Heart left ventricle (tissue), 16 donors: ENCODE measurements around the gene PPP1R9B. TPM values are rescaled to one million over a fixed set of nuclear protein-coding genes. Genes with fewer than 3 reads are reported as not detected.

Experiments
- ATAC-seq, 4 donors: fragments of 200-7000 bp; cut with Tn5 transposase; one replicate each; pipeline ENCODE4 v1.9.1; 2020 to 2022; ENCODE audit warnings: moderate library complexity in 4 of 4, mild to moderate bottlenecking in 3 of 4, moderate number of reproducible peaks in 1 of 4
- DNase-seq, 5 donors: peaks; one replicate each; pipeline ENCODE4 v3.0.0-alpha.2; 2020
- H3K27ac ChIP-seq, 12 donors: fragments of 200-600 bp; sonication (generic) in 4 of 12; one replicate each; pipeline versions ENCODE4 v1.5.0 to v1.8.0; 2016 to 2022; ENCODE audit warnings: mild to moderate bottlenecking in 2 of 12
- H3K27me3 ChIP-seq, 9 donors: fragments of 200-600 bp; sonication (generic) in 2 of 9; one replicate each; pipeline versions ENCODE4 v1.5.1 to v1.8.0; 2016 to 2022; ENCODE audit warnings: mild to moderate bottlenecking in 3 of 9
- H3K36me3 ChIP-seq, 9 donors: fragments of 200-600 bp; sonication (generic) in 2 of 9; one replicate each; pipeline versions ENCODE4 v1.5.0 to v1.8.0; 2018 to 2022; ENCODE audit warnings: mild to moderate bottlenecking in 2 of 9
- H3K4me1 ChIP-seq, 12 donors: fragments of 200-600 bp; sonication (generic) in 4 of 12; one replicate each; pipeline versions ENCODE4 v1.5.0 to v1.8.0; 2016 to 2022; ENCODE audit warnings: mild to moderate bottlenecking in 3 of 12
- H3K4me3 ChIP-seq, 12 donors: fragments of 200-600 bp; sonication (generic) in 4 of 12; one replicate each; pipeline versions ENCODE4 v1.5.0 to v1.8.0; 2017 to 2022; ENCODE audit warnings: mild to moderate bottlenecking in 9 of 12, moderate library complexity in 4 of 12
- H3K9me3 ChIP-seq, 12 donors: fragments of 200-600 bp; sonication (generic) in 4 of 12; one replicate each; pipeline versions ENCODE4 v1.5.0 to v1.8.0; 2016 to 2022; ENCODE audit warnings: mild to moderate bottlenecking in 1 of 12
- CTCF ChIP-seq, 12 donors: fragments of 200-600 bp; sonication (generic) in 4 of 12; IDR thresholded peaks; one replicate each; pipeline versions ENCODE4 v1.5.0 to v1.8.0; 2018 to 2022; ENCODE audit warnings: antibody characterized with exemption in 12 of 12, mild to moderate bottlenecking in 5 of 12
- POLR2A ChIP-seq, 2 donors: fragments of 450-650 bp; IDR thresholded peaks; one replicate each; pipeline ENCODE4 v1.6.1; 2017; ENCODE audit warnings: antibody characterized with exemption in 2 of 2, mild to moderate bottlenecking in 2 of 2, moderate library complexity in 2 of 2
- WGBS, 4 donors: extraction: QIAGEN DNeasy Blood & Tissue Kit in 2 of 4; methylation state at CpG; one replicate each; pipeline versions ENCODE4 v1.1.5 to v1.1.7; 2013 to 2018; 5-methylcytosine and 5-hydroxymethylcytosine counted together
- intact Hi-C, 10 donors: fragments of 100-400 bp; cut with DNase I; formaldehyde crosslinking; loops; one replicate each; pipeline versions ENCODE4 v1.11.1 to v1.14.2; 2022
- polyA plus RNA-seq, 2 donors: library from polyadenylated mRNA; stranded (reverse); fragments of 200-250 nt; gene quantifications; one replicate each; pipeline ENCODE4 v1.2.3, GENCODE V29; 2013
- total RNA-seq, 9 donors: library from RNA; depleted of rRNA in 2 of 9; stranded (reverse); fragments of >200 nt in 2 of 9; fragmentation: NEBNext Ultra II Directional in 3 of 9; extraction: Animal tissue kit (Norgen Biotek cat#: 25700) in 3 of 9; gene quantifications; one replicate each; pipeline versions ENCODE4 v1.1.0 to v1.2.4, GENCODE V29; 2016 to 2023
- donor health status: ischemic (EF 13 %, LVEDD 7.1; RV severe dilation, severe dysfunction).
- donor health status: healthy with polysubstance abuse.
- donor health status: DM: no; HTN: yes; CAD: no.
- donor health status: DM: no; HTN: no; CAD: no.
- donor health status: ischemic (EF 25% LVEDD 6.9; RV normal size, moderate dysfunction).
- donor health status: ischemic (EF 25% LVEDD 5.7; RV mildly dilated, moderate dysfunction).
- donor health status: healthy.
- donor health status: DM: yes; HTN: yes; CAD: no.
- donor health status: ischemic (EF 35%, LVEDD 5.7; RV mildly dilated, moderate dysfunction).
- donor health status: nonischemic (EF 11% LVEDD 7.7; RV severe dilation, severe dysfunction).
- donor health status: DM: yes; HTN: yes; CAD: no.
- donor health status: PGD.
- donor health status: ischemic (EF 29% LVEDD 5.4; RV normal size, mild dysfunction).
- donor health status: nonischemic (EF 23%, LVEDD 6.1; RV moderate dilation, normal function).

The PPP1R9B gene
- total and polyA plus RNA-seq, 11 donors, result 17.0 to 55.9 (median 31.3) TPM

GRCh38 chr17:50129353-50129727, 21.1 kb downstream of the PPP1R9B start:
- Histone ChIP-seq H3K9me3 (no peaks in the 10 kb centered on the region), H3K4me1 (peaks cover 0 to 56% (median 28%) of the 10 kb centered on the region in 12 donors), H3K4me3 (peak overlapping the region; percentile 22 to 61 (median 51)), H3K27ac (peak overlapping the region in 1 of 12 donors; percentile 24), H3K27me3 (peaks cover 0 to 20% (median 0%) of the 10 kb centered on the region in 9 donors), H3K36me3 (peaks cover 0 to 5% (median 1%) of the 10 kb centered on the region in 9 donors)
- no peak for TF ChIP-seq CTCF (IDR thresholded peaks at IDR 0.05)
- TF ChIP-seq POLR2A (IDR thresholded peaks at IDR 0.05), result no peak
- WGBS, 4 donors, result 2 to 3% (median 3%) methylated on average over 17 to 31 of the region's 31 CpGs
- intact Hi-C loops, result no loop called here
- no peak for ATAC-seq
- DNase-seq, result no peak

- H3K4me1 ChIP-seq, result peaks cover 0 to 55% (median 27%) of the 10 kb centered on the region in 12 donors
- peaks cover 0 to 20% (median 0%) of the 10 kb centered on the region in 9 donors for H3K27me3 ChIP-seq
- intact Hi-C loops, result no loop called here
- ATAC-seq (no peak), DNase-seq (no peak)
- H3K4me3 ChIP-seq, result peak overlapping the region; percentile 22 to 61 (median 51)
- WGBS, 4 donors, result 24 to 36% (median 32%) methylated on average over 29 to 32 of the region's 32 CpGs
- H3K36me3 ChIP-seq, result no peaks in the 10 kb centered on the region
- no peak for TF ChIP-seq CTCF (IDR thresholded peaks at IDR 0.05)
- no peak for TF ChIP-seq POLR2A (IDR thresholded peaks at IDR 0.05)
- no peak overlapping the region for H3K27ac ChIP-seq
- H3K9me3 ChIP-seq, result no peaks in the 10 kb centered on the region
Observed at GRCh38 chr17:50128441-50129352, 21.8 kb downstream of the PPP1R9B start.

- Histone ChIP-seq H3K27me3 (peaks cover 0 to 20% (median 0%) of the 10 kb centered on the region in 9 donors), H3K27ac (no peak overlapping the region), H3K36me3 (no peaks in the 10 kb centered on the region), H3K4me1 (peaks cover 0 to 53% (median 20%) of the 10 kb centered on the region in 12 donors), H3K4me3 (no peak overlapping the region), H3K9me3 (no peaks in the 10 kb centered on the region)
- intact Hi-C loops, result no loop called here
- no peak for ATAC-seq
- TF ChIP-seq CTCF (IDR thresholded peaks at IDR 0.05) (no peak), POLR2A (IDR thresholded peaks at IDR 0.05) (no peak)
- WGBS, 4 donors, result 60 to 68% (median 65%) methylated on average over 6 of the region's 6 CpGs
- no peak for DNase-seq
Observed at GRCh38 chr17:50127697-50128361, 22.6 kb downstream of the PPP1R9B start.

GRCh38 chr17:50125420-50125997, 25.0 kb downstream of the PPP1R9B start:
- 97 to 98% (median 98%) methylated on average over 4 of the region's 4 CpGs for WGBS, 4 donors
- intact Hi-C loops, result no loop called here
- no peak overlapping the region for H3K4me3 ChIP-seq
- ATAC-seq, result no peak
- H3K4me1 ChIP-seq, result peaks cover 0 to 36% (median 14%) of the 10 kb centered on the region in 12 donors
- H3K27me3 ChIP-seq, result peaks cover 0 to 20% (median 0%) of the 10 kb centered on the region in 9 donors
- TF ChIP-seq CTCF (IDR thresholded peaks at IDR 0.05) (no peak), POLR2A (IDR thresholded peaks at IDR 0.05) (no peak)
- no peaks in the 10 kb centered on the region for H3K36me3 ChIP-seq
- DNase-seq, result no peak
- H3K9me3 ChIP-seq, result no peaks in the 10 kb centered on the region
- no peak overlapping the region for H3K27ac ChIP-seq
